ENCODE measurements around the gene VIPR1.

The VIPR1 gene

DNA sequence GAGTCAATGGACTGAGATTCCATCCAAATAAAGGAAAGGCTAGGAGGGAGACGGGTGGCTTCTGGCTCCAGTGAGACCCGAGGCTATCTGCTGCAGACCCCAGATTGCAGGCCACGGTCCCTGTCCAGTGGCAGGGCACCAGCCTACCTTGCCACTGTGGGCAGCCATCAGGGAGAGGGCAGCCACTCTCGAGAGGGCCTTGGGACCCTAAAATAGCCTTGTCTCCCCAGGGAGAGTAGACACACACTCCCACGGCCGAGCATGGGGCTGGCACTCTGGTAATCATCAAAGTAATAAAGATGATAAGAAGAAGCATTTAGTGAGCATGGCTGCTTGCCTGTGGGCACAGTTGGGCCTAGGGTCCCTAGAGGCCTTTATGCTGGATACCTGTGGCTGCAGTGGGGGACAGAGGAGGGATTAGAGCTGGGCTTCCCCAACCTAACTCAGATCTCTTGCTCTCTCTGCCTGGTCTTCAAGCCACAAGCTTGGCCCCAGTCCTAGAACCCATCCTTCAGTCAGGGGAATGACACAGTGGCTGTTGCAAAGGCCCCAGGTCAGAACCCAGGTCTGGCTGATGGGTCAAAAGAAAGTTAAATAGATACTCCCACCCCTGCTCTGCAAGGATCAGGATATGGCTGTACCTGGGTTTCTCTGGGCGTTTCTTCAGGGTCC, 9.2 kb upstream of the VIPR1 start:
- in situ Hi-C loops (cut with MboI; ENCODE audit: low sequenced_read_pairs), result no loop called here

DNA sequence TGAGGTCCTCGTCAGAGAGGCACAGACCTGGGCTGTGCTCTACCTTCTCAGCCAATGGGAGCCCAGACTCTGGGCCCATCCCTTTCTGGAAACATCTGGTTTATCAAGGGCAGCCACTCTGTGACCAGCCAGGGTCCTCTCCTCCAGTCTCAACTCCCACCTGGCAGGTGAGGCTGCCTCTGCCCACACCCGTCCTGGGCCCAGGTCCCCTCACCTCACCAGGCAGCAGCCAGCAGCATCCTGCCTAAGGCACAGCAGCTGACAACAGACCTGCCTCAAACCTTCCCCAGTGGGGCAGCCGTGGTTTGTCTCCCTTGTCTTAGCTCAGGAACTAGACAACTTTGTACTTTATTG, 8.7 kb upstream of the VIPR1 start:
- in situ Hi-C loops (cut with MboI; ENCODE audit: low sequenced_read_pairs), result no loop called here

DNA sequence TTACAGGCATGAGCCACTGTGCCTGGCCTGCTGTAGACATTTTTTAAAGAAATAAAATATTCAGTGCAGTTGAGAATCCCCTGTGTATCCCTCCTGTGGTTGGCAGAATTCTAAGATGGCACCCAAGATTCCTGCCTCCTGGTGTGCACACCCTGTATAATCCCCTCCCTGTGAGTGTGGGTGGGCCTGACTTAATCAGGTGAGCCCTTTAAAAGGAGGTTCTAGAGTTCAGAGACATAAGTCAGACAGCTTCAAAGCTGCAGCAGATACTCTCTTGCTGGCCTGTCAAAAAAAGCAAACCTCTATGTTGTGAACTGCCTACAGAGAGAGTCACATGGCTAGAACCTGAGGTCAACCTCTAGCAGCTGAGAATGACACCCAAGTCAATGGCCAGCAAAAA, 7.0 kb upstream of the VIPR1 start:
- in situ Hi-C loops (cut with MboI; ENCODE audit: low sequenced_read_pairs), result no loop called here

DNA sequence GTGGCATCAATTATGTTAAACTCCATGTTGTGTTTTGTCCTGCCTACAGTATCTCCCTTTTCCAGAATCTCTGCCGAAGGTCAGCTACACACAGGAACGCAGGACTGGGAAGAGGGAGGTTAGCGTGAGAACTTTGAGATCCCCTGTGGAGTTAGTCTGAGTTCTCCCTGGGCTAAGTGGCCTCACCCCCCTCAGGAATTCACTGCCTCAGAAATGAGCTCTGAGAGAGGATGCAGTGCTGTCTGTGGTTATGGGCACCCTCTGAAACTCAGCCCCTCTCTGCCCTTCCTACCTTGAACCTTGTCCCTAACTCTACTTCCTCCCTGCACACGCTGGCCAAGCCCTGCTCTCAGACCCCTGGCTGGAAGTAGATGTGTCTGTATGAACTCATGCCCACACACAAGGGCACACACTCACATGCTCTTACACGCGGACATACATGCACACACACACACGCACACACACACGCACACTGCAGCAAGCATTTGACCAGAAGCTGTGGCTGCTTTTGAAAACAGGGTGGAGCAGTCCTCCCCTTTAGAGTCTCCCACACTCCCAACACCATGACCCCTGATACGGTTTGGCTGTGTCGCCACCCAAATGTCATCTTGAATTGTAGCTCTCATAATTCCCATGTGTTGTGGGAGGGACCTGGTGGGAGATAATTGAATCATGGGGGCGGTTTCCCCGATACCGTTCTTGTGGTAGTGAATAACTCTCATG, 5.3 kb upstream of the VIPR1 start:
- in situ Hi-C loops (cut with MboI; ENCODE audit: low sequenced_read_pairs), result no loop called here

DNA sequence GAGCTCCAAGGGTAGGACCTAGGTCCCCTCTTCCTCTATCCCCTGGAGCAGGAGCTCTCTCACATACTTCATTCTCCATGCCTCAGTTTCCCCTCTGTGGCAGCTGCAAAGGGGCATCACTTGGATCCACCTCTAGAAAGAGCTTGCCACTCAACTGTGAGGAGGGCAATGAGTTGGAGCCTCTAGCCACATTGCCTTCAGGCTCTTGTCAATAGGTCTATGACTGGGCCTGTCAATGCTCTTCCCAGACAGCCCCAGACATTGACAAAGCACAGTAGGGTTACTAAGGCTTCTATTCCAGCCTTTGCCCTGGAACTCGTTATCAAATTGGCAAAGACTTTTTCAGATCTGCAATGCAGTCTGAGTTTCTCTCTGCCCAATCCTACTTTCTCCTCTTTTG, 4.4 kb upstream of the VIPR1 start:
- in situ Hi-C loops (cut with MboI; ENCODE audit: low sequenced_read_pairs), result no loop called here

DNA sequence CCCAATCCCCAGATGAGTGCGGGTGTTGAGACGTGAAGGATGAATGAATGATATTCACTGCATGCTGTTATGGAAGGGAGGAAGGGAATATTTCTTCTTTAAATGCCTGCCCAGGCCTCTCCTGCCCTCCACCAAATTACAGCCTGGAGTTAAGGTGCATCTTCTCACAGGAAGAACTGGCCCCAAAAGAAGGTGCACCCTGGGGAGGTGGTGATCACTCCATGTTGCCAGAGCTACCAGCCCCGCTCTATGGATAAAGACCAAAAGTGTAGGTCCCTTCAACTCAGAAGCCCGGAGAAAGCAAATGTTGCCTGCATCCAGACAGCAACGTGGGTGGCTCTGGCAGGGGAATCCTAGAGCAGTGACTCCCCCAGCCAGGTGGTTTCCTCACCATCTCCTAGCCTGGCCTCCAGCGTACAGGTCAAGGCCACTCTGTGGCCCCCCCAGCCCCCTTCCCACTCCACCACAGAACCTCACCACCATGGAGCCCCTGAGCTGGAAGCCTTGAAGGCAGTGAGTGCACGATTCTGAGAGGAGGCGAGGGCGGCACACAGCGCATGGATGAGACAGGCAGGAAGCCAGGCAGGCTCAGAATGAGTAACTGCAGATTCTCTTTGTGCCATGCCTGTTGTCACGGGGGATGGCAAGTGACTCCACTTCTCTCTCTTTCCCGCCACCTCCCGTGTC, 3.5 kb upstream of the VIPR1 start:
- in situ Hi-C loops (cut with MboI; ENCODE audit: low sequenced_read_pairs), result no loop called here

DNA sequence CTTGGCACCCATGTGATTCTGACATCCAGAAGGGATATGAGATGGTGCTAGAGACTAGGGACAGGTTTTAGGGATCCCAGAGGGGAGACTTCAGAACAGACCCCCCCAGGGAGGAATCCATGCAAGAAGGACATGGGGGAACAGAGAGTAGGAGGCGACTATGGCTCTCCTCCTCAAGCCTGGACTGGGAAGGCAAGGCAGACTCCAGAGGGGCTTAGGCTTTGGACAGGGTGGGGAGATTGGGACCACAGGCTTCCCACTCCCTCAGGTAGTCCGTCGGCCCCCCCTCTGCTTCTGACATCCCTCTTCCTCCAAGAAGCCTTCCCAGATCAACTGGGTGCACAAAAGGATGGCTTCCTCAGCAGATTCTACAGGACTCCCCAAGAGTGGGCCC, 3.0 kb upstream of the VIPR1 start:
- in situ Hi-C loops (cut with MboI; ENCODE audit: low sequenced_read_pairs), result no loop called here

DNA sequence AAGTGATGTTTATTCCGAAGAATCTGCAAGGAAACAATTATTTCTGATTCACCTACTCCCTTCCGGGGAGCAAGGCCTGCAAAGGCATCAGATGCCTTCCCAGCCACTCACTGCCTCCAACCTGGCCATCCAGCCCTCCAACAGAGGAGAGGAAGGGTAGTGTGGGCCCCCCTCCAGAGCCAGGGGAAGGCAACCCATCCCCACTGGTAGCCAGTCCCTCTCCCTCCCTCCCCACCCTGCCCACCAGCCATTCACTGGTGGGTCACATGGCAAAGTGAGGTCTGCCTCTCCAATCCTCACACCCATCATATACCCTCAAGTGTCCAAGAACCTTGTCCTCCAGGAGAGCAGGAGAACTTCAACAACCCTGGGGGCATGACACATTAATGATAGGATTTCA, 2.4 kb upstream of the VIPR1 start:
- in situ Hi-C loops (cut with MboI; ENCODE audit: low sequenced_read_pairs), result no loop called here

DNA sequence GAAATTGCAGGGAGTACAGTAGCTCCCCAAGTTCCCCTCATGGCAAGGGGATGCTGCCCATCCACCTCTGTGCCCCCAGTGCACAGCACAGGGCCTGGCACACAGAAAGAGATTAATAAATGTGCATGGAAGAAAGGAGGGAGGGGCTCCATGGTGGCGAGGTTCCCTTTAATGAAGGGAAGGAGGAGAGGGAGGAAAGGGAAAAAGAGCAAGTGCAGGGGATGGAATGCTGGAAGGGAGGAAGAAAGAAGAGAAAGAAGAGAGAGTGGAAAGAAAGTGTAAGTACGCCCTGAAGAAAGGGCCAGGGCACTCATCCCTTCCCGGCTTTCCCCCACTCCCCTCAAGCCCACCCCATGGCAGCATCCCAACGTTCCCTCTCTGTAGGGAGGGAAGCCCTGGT, 1.5 kb upstream of the VIPR1 start:
- in situ Hi-C loops (cut with MboI; ENCODE audit: low sequenced_read_pairs), result no loop called here

DNA sequence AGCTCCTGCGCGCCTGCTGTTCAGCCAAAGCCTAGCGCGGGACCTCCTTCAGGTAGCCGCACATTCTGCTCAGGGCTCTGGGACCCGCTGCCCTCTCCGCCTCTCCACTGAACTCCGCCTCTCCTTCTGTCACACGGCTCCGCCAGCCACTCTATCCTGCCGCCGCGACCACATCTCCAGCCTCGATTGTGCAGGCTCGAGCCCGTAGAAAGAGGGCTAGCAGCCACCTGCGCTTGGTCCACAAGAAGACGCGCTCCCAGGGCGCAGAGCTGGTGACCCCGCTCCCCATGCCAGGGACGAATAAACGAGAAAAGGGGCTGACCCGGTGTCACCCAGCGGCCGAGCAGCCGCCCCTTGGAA, 1.1 kb upstream of the VIPR1 start:
- in situ Hi-C loops (cut with MboI; ENCODE audit: low sequenced_read_pairs), result no loop called here

DNA sequence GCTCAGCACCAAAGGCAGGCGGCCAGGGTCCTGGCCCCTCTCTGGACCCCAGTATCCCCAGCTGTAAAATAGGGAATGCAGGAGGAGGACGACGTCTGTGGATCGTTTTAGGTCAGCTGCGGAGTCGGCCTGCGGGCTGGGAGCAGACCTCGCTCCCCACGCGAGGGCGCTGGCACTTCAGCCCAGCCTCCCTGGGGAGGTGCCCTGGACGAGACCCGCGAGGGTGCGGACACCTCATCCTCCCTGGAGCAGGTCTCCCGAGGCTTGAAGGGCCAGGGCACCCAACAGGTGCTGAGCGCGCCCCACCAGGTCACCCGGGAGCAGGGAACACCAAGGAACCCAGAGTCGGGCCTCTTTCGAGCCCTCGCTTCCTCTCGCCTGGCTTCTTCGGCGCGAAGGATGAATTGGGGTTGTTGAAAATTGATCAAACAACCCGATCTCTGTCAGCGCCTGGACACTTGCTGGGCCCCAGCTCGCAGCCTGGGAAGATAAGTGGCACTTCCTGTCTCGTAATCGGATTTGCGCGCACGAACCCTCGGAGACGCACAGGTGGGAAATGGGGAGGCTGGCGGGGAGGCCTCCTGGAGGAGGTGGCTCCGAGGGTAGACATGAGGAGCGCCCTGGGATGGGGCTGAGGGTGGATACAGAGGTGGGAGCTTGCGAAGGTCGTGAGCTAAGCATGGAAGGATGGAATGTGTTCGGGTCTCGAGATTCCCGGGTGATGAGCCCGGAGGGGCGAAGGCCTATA, 588 bp upstream of the VIPR1 start:
- in situ Hi-C loops (cut with MboI; ENCODE audit: low sequenced_read_pairs), result no loop called here

DNA sequence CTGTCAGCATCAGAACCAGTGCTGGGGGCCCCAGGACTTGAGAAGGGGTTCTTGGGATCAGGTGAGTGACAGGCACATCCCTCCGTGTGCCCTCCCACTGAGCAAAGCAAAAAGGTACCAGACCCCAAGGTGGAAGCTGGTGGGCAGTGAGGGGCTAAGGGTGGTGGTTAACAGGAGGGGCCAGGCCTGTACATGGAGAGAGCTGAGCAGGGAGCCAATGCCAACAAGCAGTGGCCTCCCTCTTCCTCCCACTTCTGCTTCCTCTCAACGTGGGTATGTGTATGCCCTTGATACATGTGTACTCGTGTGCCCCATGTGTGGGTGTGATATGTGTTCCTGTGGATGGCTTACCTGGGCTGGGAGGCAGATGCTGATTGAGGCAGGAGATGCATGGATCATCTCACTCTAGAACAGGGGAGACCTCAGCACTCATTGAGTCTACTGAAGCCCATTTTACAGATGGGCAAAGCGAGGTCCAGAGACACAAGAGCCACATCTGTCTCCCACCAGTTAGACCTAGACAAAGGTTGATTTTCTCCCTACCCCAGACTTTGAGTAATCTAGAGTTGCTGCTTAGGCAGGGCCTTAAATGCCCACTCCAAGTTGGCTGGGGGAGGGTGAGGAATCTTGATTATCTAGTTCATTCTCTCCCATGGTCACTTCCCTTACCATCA, 945 bp downstream of the VIPR1 start:
- in situ Hi-C loops (cut with MboI; ENCODE audit: low sequenced_read_pairs), result no loop called here

DNA sequence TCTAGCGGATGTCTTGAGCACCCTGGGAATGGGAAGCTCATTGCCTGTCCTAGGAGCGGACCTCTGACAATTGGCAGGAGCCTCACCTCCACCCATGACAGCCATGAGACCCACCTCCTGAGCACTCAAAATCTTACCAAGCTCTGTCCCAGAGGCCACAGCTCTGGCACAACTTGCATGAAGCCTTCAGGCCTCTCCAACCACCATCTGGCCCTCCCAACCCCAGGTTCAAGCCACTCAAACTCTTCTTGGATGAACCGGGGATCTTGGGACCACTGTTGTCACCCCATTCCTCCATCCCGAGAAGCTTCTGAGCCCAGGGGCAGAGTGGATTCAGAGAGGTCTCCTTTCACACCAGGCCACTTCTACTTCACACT, 1.5 kb downstream of the VIPR1 start:
- in situ Hi-C loops (cut with MboI; ENCODE audit: low sequenced_read_pairs), result no loop called here

DNA sequence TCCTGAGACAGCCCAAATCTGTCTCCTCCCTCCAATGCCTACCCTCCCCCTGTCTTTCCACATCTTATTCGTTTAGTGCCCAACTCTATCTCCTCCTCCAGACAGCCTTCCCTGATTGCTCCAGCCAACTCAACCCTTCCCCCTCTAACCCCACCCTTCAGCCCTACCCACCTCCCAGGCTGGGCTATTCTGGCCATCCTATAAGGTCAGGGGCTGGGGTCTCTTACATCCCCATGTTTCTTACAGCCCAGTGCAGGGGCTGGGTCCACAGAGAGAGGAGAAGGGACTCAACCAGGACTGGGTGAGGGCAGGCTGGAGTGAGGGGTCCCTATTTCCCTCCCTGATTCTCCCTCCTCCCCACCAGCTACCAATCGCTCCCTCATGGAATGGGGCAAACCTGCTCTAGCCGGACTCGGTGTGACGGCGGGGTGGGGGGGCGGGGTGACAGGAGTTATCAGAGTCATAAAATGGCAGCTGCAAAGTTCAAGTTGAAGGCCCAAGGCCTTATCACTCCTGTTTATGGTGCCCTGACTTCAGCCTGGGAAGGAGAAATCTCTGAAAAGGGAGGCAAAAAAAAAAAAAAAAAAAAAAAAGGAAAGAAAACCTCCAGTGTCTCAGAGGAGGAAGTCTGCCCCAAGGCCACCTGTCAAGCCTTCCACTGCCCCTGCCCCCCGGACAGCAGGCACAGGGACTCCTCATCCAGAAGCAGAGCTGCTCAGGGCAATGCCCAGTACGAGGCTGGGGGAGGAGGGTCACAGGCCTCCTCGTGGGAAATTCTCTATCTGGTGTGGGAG, 2.1 kb downstream of the VIPR1 start:
- in situ Hi-C loops (cut with MboI; ENCODE audit: low sequenced_read_pairs), result no loop called here

DNA sequence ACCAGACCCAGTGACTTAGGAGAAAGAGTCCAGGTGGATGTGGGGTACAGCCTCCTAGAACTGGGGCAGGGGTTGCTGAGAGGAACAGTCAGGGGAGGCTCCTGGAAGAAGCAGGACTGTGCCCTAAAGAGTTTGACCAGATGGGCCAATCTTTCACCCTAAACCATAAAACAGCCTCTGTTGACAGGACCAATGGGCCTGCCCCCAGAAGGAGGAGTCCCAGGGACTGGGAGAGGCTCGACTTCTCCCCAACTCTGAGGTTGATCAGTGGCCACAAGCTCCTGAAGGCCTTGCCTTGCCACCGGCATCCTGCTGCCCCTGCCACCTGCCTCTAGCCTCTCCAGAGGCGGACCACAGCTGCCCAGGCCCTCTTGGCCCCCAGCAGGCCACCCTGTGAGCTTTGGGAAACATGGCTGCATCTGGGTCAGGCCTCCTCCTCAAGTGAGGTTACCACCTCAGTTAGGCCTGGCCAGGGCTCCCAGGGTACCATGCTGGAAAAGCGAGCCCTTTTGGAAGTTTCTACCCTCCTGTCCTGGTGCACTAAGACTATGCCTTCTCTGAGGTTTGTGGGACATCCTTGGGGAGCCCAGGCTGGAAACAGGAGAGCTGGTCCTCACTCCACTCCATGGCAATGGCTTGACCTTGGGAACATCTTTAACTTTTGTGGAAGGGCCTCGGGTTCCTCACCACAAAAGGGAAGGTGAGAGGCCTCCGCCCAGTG, 2.8 kb downstream of the VIPR1 start:
- in situ Hi-C loops (cut with MboI; ENCODE audit: low sequenced_read_pairs), result no loop called here

DNA sequence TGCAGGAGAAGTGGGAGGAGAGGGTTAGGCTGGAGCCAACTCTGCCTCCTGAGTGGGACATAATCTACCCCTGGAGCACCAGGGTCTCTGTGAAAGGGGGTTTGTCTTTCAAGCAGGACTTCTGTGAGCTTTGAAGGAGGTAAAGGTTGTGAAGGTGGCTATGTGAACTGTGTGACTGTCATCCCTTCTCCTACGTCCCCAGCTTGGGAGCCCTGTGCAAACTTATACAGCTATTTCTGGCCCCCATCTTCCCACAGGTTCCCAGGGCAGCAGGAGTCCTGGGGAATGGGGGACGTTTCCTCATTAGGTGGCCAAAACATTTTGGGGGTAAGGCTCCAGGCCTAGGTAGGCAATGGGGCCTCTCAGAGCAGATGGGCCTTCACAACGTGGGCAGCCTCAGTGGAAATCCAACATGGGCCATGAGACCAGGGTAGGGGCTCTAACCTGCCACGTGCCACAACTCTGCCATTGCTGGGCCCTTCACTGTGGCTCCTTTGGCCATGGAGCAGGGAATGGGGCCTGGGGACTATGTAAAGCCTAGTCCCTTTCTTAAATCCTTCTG, 3.5 kb downstream of the VIPR1 start:
- in situ Hi-C loops (cut with MboI; ENCODE audit: low sequenced_read_pairs), result no loop called here

DNA sequence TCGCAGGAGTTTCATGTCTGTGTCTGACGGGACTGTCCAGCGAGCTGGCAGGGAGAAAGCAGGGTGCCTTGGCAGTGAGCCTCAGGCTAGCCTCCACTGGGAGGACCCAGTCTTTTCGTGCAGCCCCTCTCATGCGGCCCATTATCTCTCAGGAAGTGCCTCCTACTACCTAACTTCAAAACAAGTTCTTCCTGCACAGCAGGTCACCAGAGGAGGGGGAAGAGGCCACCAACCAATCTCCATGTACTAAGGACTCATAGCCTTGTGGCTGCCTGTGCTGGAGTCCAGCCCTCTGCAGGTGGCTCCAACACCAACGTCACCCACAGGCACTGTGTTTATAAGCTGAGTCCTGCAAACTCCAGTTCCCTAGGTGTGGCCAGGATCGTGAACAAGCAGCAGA, 4.8 kb downstream of the VIPR1 start:
- in situ Hi-C loops (cut with MboI; ENCODE audit: low sequenced_read_pairs), result no loop called here

DNA sequence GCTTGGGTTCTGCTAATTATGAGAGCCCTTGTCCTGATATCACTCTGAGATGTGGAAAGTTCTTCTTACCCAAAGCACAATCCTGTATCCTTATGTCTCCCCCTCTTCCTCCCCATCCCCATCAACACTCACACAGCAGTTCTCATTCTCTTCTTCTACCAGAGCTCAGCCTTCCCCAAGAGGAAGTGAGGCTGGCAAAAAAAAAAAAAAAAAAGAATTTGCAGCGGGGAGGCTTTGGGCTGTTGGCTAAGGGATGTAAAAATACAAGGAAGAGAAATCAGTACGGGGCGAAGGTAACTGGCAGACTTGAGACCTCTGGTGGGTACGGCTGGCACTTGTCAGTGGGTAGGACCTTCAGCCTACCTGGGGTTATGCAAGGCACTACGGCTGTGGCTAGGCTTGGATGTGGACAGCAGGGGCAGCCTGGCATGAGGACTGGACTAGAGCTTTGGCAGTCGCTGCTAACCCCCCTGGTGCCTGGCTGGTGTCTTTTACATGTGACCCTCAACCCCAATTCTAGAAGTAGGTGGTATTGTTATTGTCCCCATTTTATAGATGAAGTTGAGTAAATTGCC, 5.4 kb downstream of the VIPR1 start:
- in situ Hi-C loops (cut with MboI; ENCODE audit: low sequenced_read_pairs), result no loop called here

DNA sequence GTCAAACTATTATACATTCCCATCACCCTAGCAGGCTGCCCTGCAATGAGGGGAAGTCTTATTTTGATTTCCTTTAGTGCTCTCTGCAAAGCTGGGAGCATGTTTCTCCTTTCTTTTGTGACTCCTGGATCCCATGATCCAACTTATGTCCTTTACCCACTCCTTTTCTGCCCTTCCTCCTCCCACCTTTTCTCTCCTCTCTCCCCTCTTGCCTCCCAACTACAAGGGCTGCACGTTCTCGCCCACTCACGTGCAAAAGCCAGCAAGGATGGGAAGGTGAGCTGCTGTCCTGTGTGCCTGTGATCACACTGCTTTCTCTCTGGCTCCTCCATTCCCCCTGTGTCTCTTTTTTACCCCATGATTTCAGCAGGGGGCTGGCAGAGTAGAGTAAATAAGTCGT, 6.1 kb downstream of the VIPR1 start:
- in situ Hi-C loops (cut with MboI; ENCODE audit: low sequenced_read_pairs), result no loop called here

Data from HL-60/S4 (cell line).